Measurements from ENCODE around the gene LMX1B.

DNA sequence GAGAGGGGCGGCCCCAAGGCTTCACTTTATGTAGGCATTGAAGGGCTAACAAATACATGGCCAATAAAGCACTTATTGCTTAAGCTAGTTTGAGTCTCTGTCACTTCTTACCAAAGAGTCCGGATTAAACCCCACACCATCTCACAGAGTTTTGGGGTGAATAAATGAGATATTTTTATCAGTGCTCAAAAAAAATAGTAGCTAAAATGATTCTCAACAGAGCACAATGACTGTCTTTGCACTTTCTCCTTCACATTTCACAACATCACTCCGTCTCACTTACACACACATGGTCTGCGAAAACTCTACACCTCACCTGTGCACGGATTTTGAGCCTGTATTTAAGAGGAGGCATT is 92.9 kb downstream of the LMX1B start:
- no peak for TF ChIP-seq RAD21 (IDR thresholded peaks at IDR 0.05; ENCODE audit: low read depth)
- TF ChIP-seq ZBTB7A (IDR thresholded peaks at IDR 0.05; ENCODE audit: low read depth) = no peak
- TF ChIP-seq, protein P1, sequence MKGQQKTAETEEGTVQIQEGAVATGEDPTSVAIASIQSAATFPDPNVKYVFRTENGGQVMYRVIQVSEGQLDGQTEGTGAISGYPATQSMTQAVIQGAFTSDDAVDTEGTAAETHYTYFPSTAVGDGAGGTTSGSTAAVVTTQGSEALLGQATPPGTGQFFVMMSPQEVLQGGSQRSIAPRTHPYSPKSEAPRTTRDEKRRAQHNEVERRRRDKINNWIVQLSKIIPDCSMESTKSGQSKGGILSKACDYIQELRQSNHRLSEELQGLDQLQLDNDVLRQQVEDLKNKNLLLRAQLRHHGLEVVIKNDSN (IDR thresholded peaks at IDR 0.05) = no peak
